ENCODE results near the gene GBE1. TPM values are rescaled to one million over a fixed set of nuclear protein-coding genes. Genes with fewer than 3 reads are reported as not detected.

Gene GBE1
- total RNA-seq, 2 donors from 2014 or later: 8.4 to 12.3 TPM

GRCh38 chr3:81696090-81696489, 65.4 kb downstream of the GBE1 start:
- Histone ChIP-seq H3K4me3 (ENCODE audit: low read length) (no peak overlapping the region), H3K27ac (ENCODE audit: low read depth, low read length) (no peak overlapping the region), H3K4me1 (ENCODE audit: control insufficient read depth, insufficient read depth, low read length) (no peaks in the 10 kb centered on the region), H3K9me3 (ENCODE audit: control insufficient read depth, low read length) (no peaks in the 10 kb centered on the region), H3K9ac (ENCODE audit: extremely low read depth, low read length, poor library complexity, severe bottlenecking) (no peak overlapping the region), H3K36me3 (ENCODE audit: control insufficient read depth, insufficient read depth, low read length) (no peaks in the 10 kb centered on the region), H3K27me3 (ENCODE audit: control insufficient read depth, insufficient read depth, low read length, poor library complexity, severe bottlenecking) (no peaks in the 10 kb centered on the region)
- H3K27ac Mint-ChIP-seq: no peak overlapping the region
- no peak overlapping the region for H3K4me3 Mint-ChIP-seq
- H3K27me3 Mint-ChIP-seq (ENCODE audit: insufficient read depth): no peaks in the 10 kb centered on the region
- WGBS, 2 experiments (ENCODE audit: insufficient coverage in 1 of 2, insufficient read length in 1 of 2): 92 to 100% methylated on average over 2 to 3 of the region's 3 CpGs
- H3K4me1 Mint-ChIP-seq: no peaks in the 10 kb centered on the region
- no peaks in the 10 kb centered on the region for H3K36me3 Mint-ChIP-seq (ENCODE audit: low read depth)
- TF ChIP-seq, protein P1, sequence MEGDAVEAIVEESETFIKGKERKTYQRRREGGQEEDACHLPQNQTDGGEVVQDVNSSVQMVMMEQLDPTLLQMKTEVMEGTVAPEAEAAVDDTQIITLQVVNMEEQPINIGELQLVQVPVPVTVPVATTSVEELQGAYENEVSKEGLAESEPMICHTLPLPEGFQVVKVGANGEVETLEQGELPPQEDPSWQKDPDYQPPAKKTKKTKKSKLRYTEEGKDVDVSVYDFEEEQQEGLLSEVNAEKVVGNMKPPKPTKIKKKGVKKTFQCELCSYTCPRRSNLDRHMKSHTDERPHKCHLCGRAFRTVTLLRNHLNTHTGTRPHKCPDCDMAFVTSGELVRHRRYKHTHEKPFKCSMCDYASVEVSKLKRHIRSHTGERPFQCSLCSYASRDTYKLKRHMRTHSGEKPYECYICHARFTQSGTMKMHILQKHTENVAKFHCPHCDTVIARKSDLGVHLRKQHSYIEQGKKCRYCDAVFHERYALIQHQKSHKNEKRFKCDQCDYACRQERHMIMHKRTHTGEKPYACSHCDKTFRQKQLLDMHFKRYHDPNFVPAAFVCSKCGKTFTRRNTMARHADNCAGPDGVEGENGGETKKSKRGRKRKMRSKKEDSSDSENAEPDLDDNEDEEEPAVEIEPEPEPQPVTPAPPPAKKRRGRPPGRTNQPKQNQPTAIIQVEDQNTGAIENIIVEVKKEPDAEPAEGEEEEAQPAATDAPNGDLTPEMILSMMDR (conservative IDR thresholded peaks at IDR 0.05): no peak
- H3K9me3 Mint-ChIP-seq: no peaks in the 10 kb centered on the region
- no peak for DNase-seq

- DNase-seq: no peak
- TF ChIP-seq, protein P1 (conservative IDR thresholded peaks at IDR 0.05): no peak
- H3K9me3 ChIP-seq (ENCODE audit: control insufficient read depth, low read length): no peaks in the 10 kb centered on the region
- no peaks in the 10 kb centered on the region for H3K4me1 ChIP-seq (ENCODE audit: control insufficient read depth, insufficient read depth, low read length)
- H3K4me1 Mint-ChIP-seq: no peaks in the 10 kb centered on the region
- H3K4me3 ChIP-seq (ENCODE audit: low read length): no peak overlapping the region
- H3K27me3 ChIP-seq (ENCODE audit: control insufficient read depth, insufficient read depth, low read length, poor library complexity, severe bottlenecking): no peaks in the 10 kb centered on the region
- no peaks in the 10 kb centered on the region for H3K36me3 ChIP-seq (ENCODE audit: control insufficient read depth, insufficient read depth, low read length)
- H3K9me3 Mint-ChIP-seq: no peaks in the 10 kb centered on the region
- no peaks in the 10 kb centered on the region for H3K27me3 Mint-ChIP-seq (ENCODE audit: insufficient read depth)
- H3K27ac Mint-ChIP-seq: no peak overlapping the region
- H3K4me3 Mint-ChIP-seq: no peak overlapping the region
- no peak overlapping the region for H3K9ac ChIP-seq (ENCODE audit: extremely low read depth, low read length, poor library complexity, severe bottlenecking)
- H3K27ac ChIP-seq (ENCODE audit: low read depth, low read length): no peak overlapping the region
- 89 to 100% methylated on average over 1 of the region's 2 CpGs for WGBS, 2 experiments (ENCODE audit: insufficient coverage in 1 of 2, insufficient read length in 1 of 2)
- no peaks in the 10 kb centered on the region for H3K36me3 Mint-ChIP-seq (ENCODE audit: low read depth)
These were observed 66.1 kb downstream of the GBE1 start for GRCh38 chr3:81695302-81695701.

DNA sequence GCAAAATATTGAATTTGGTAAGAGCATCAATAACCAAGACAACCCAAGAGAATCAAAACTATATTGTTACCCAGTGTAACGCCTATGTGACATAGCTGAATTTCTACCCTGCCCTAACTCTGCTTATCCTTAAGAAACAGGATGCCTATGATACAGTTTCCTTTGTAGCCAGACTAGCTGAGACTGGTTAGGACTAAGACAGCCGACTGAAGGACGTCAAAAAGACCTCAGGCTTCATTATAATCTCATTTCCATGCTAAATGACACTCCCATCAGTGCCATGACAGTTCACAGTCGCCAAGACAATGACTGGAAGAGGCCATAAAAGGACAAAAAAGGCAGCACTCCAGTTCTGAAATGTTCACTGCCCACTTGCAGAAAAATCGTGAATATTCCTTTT, 66.8 kb downstream of the GBE1 start:
- H3K4me1 Mint-ChIP-seq: no peaks in the 10 kb centered on the region
- H3K27me3 Mint-ChIP-seq (ENCODE audit: insufficient read depth): no peaks in the 10 kb centered on the region
- H3K27ac Mint-ChIP-seq: no peak overlapping the region
- no peak overlapping the region for H3K4me3 Mint-ChIP-seq
- WGBS, 2 experiments (ENCODE audit: insufficient coverage in 1 of 2, insufficient read length in 1 of 2): 93 to 95% methylated on average over 4 to 5 of the region's 5 CpGs
- H3K36me3 ChIP-seq (ENCODE audit: control insufficient read depth, insufficient read depth, low read length): no peaks in the 10 kb centered on the region
- H3K27me3 ChIP-seq (ENCODE audit: control insufficient read depth, insufficient read depth, low read length, poor library complexity, severe bottlenecking): no peaks in the 10 kb centered on the region
- no peaks in the 10 kb centered on the region for H3K4me1 ChIP-seq (ENCODE audit: control insufficient read depth, insufficient read depth, low read length)
- no peaks in the 10 kb centered on the region for H3K9me3 Mint-ChIP-seq
- no peak overlapping the region for H3K9ac ChIP-seq (ENCODE audit: extremely low read depth, low read length, poor library complexity, severe bottlenecking)
- H3K27ac ChIP-seq (ENCODE audit: low read depth, low read length): no peak overlapping the region
- no peak for DNase-seq
- no peaks in the 10 kb centered on the region for H3K9me3 ChIP-seq (ENCODE audit: control insufficient read depth, low read length)
- TF ChIP-seq, protein P1 (conservative IDR thresholded peaks at IDR 0.05): no peak
- no peaks in the 10 kb centered on the region for H3K36me3 Mint-ChIP-seq (ENCODE audit: low read depth)
- no peak overlapping the region for H3K4me3 ChIP-seq (ENCODE audit: low read length)

All from endodermal cell (in vitro differentiated cells).